ENCODE data around the gene HAUS3.

HAUS3 gene

DNA sequence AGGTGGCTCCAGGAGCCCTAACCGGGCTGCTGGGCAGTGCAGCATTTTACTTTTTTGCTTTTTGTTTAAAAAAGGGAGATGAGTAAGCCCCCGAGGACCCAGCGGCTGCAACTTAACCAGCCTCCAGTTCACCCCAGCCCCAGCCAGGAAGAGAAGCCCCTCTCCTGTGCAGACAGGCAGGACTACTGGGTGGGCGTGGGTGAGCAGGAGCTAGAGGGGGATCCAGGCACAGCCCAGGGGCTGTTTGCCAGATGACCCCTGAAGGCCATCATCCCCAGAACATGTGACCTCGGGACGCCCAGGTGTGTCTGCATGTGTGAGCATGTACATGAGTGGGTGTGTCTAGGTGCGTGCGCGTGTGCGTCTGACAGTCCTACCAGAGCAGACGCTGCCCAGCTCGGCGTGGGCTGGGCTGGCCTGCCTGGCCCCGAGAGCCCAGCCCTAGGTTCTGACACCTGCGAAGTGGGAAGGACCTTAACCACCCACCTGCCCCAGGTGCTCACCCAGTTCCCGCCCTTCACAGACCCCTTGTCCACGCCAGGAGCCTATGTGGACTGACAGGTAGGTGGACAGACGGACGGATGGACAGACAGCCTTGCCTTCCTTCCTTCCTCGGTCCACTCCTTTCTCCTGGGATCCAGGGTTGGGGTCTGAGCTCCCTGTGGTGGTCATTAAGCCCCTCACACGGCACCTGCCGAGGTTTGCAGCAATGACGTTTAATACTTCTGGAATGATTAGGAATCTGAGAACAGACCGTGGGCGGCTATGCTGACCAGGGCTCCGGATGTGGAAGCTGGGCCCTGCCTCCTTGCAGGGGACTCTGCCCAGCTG lies 7.8 kb upstream of the HAUS3 start:
- no peak overlapping the region for H3K4me3 ChIP-seq (ENCODE audit: low read depth, low read length)
- TF ChIP-seq, protein P1, sequence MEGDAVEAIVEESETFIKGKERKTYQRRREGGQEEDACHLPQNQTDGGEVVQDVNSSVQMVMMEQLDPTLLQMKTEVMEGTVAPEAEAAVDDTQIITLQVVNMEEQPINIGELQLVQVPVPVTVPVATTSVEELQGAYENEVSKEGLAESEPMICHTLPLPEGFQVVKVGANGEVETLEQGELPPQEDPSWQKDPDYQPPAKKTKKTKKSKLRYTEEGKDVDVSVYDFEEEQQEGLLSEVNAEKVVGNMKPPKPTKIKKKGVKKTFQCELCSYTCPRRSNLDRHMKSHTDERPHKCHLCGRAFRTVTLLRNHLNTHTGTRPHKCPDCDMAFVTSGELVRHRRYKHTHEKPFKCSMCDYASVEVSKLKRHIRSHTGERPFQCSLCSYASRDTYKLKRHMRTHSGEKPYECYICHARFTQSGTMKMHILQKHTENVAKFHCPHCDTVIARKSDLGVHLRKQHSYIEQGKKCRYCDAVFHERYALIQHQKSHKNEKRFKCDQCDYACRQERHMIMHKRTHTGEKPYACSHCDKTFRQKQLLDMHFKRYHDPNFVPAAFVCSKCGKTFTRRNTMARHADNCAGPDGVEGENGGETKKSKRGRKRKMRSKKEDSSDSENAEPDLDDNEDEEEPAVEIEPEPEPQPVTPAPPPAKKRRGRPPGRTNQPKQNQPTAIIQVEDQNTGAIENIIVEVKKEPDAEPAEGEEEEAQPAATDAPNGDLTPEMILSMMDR (IDR thresholded peaks at IDR 0.05; ENCODE audit: borderline replicate concordance, insufficient read depth, low read depth, low read length): no peak

DNA sequence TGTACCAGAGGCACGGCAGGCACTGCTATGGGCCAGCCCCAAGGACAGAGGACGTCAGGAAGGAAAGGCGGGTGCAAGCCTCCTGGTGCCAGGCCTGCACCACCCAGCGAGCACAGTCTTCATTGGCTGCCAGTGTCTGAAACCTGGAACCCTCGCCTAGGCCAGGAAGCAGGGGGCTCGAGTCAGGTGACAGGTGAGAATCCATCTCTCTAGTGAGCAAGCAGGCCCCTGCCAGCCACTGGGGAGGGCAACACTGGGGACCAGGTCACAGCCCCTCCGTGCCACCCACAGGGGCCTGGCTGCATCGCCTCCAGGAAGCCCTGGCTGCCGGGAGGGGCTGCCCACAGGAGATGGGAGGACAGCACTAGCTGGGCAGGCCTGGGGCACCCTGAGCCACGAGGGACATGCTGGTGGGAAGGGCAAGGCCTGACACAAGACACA lies 6.9 kb upstream of the HAUS3 start:
- TF ChIP-seq, protein P1 (IDR thresholded peaks at IDR 0.05; ENCODE audit: borderline replicate concordance, insufficient read depth, low read depth, low read length): no peak
- H3K4me3 ChIP-seq (ENCODE audit: low read depth, low read length): no peak overlapping the region

- TF ChIP-seq, protein P1 (IDR thresholded peaks at IDR 0.05; ENCODE audit: borderline replicate concordance, insufficient read depth, low read depth, low read length): no peak
- no peak overlapping the region for H3K4me3 ChIP-seq (ENCODE audit: low read depth, low read length)
These were observed 6.3 kb upstream of the HAUS3 start for GRCh38 chr4:2248044-2248780.

DNA sequence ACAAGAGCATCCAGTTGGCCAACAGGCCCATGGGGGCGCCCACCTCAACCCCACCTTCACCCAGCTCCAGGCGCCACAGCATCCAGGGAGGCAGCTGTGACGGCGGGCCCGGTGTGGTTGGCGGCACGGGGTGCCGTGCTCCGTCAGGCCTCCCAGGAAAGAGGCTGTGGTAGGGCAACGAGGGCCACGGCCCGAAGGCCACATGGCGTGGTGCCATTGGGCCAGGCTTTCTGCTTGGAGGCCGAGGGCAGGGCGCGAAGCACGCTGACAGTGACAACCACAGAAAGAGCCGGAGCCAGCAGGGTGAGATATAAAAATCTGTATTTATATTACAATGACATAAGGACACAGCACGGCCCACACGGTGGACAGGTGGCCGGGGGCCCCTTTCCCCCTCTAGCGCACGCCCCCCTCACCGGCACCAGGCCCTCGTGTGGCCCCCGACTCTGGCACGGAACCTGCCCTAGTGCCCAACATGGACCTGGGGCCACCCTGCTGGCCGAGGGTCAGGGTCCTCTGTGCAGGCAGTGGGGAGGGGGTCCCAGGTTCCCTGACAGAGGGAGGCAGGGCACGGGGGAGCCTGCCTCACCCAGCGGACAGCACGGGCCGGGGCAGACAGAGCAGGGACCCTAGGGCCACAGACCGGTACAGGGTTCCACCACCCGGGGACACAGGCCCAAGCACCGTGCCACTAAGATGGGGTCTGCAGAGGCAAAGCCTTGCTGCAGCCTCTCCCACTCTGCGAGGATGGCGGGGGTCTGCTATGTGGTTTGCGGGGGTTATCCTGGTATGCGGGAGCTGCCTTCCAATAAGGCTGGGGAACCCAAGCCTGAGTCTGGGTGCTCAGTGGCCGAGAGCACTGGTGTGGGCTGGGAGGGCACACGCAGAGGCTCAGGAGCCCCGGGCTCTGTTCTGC lies 5.5 kb upstream of the HAUS3 start:
- TF ChIP-seq, protein P1 (IDR thresholded peaks at IDR 0.05; ENCODE audit: borderline replicate concordance, insufficient read depth, low read depth, low read length): no peak
- H3K4me3 ChIP-seq (ENCODE audit: low read depth, low read length): no peak overlapping the region

DNA sequence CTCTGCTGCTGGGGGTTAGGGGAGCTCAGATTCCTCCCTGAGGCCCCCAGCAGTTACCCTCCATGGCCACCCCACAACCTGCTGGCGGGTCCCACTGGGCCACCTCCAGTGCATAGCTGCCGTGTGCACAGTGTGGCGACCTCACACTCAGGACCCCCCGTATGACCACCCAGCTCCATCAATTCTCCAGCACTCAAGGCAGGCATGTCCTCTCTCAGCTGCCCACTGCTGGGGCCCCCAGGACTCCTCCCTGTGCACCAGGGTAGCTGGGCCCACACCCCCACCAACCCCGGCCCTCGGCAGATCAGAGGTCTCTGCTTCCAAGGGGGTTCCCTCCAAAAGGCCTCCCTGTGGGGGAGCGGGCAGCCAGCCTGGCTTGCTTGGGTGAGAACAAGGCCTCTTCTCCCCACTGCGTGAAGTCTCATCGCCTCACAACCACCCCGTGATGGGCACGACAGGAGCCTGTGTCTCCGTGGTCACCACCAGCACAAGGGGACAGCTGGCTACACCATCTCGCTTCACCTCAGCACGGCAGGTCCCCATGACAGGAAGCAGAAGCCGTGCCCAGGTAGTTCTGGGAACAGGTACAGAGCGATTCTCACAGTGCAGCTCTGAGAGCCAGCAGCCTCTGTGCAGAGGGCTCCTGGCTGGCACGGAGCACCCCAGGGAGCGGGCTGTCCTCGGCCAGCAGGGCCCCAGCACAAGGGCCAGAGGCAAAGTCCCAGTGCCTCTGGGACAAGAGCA lies 4.6 kb upstream of the HAUS3 start:
- H3K4me3 ChIP-seq (ENCODE audit: low read depth, low read length): no peak overlapping the region
- TF ChIP-seq, protein P1 (IDR thresholded peaks at IDR 0.05; ENCODE audit: borderline replicate concordance, insufficient read depth, low read depth, low read length): no peak

DNA sequence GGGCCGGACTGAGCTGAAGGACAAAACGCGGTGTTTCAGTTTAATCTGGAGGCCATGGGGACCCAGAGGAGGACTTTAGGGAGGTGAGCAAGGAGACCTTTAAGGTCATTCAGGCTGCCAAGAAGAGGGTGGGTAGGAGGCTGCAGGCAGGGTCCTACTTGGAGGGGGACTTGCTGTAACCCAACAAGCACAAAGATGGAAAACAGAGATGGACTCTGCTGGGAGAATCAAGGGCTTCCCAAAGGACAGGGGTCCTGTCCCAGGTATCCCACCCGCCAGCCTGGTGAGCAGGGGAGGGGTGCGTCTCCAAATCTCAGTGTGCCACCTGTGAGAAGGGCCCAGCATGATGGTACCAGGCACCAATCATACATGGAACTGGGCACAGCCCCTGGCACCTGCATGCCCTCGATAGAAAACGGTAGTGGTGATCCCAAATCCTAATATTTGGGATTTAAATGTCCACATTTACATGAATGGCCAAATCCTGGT lies 3.9 kb upstream of the HAUS3 start:
- TF ChIP-seq, protein P1 (IDR thresholded peaks at IDR 0.05; ENCODE audit: borderline replicate concordance, insufficient read depth, low read depth, low read length): no peak
- no peak overlapping the region for H3K4me3 ChIP-seq (ENCODE audit: low read depth, low read length)
